HL-60 (cell line): ENCODE measurements around the gene USP32.

ENCODE experiments used
- GABPA ChIP-seq: IDR thresholded peaks from 2 replicates; pipeline ENCODE4 v1.6.1; 2012; ENCODE audit warnings: low read depth
- POLR2AphosphoS5 ChIP-seq: IDR thresholded peaks from 2 replicates; pipeline ENCODE4 v1.6.1; 2012; ENCODE audit warnings: low read depth
- SPI1 ChIP-seq: IDR thresholded peaks from 2 replicates; pipeline ENCODE4 v1.6.1; 2012; ENCODE audit warnings: low read depth, mild to moderate bottlenecking, borderline replicate concordance
- TF ChIP-seq, protein P1 (sequence below): IDR thresholded peaks from one replicate; pipeline ENCODE4 v1.5.1; 2011; ENCODE audit warnings: low read length, control low read depth, inconsistent platforms; ENCODE audit not compliant: insufficient read depth
- TF ChIP-seq, protein P2 (sequence below): IDR thresholded peaks from 2 replicates; pipeline ENCODE4 v1.6.1; 2012; ENCODE audit warnings: low read depth; ENCODE audit not compliant: insufficient replicate concordance

DNA sequence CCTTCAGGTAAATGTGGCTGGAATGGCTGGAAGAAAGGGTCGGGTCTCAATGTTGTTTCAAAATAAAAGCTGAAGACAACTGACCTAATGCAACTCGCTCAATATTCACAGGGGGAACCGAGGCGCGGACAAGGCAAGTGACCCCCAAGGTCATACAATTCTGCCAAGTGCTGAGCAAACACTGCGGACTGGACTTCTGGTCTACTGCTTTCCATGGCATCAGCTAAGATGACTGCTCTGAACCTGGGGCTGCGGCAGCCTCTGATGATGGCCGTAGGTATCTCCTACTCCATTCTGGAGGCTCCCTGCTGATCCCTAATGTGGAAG lies 220.2 kb downstream of the USP32 start:
- TF ChIP-seq, protein P1, sequence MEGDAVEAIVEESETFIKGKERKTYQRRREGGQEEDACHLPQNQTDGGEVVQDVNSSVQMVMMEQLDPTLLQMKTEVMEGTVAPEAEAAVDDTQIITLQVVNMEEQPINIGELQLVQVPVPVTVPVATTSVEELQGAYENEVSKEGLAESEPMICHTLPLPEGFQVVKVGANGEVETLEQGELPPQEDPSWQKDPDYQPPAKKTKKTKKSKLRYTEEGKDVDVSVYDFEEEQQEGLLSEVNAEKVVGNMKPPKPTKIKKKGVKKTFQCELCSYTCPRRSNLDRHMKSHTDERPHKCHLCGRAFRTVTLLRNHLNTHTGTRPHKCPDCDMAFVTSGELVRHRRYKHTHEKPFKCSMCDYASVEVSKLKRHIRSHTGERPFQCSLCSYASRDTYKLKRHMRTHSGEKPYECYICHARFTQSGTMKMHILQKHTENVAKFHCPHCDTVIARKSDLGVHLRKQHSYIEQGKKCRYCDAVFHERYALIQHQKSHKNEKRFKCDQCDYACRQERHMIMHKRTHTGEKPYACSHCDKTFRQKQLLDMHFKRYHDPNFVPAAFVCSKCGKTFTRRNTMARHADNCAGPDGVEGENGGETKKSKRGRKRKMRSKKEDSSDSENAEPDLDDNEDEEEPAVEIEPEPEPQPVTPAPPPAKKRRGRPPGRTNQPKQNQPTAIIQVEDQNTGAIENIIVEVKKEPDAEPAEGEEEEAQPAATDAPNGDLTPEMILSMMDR = no peak
- TF ChIP-seq SPI1 = no peak
- no peak for TF ChIP-seq GABPA
- no peak for TF ChIP-seq POLR2AphosphoS5
- TF ChIP-seq, protein P2, sequence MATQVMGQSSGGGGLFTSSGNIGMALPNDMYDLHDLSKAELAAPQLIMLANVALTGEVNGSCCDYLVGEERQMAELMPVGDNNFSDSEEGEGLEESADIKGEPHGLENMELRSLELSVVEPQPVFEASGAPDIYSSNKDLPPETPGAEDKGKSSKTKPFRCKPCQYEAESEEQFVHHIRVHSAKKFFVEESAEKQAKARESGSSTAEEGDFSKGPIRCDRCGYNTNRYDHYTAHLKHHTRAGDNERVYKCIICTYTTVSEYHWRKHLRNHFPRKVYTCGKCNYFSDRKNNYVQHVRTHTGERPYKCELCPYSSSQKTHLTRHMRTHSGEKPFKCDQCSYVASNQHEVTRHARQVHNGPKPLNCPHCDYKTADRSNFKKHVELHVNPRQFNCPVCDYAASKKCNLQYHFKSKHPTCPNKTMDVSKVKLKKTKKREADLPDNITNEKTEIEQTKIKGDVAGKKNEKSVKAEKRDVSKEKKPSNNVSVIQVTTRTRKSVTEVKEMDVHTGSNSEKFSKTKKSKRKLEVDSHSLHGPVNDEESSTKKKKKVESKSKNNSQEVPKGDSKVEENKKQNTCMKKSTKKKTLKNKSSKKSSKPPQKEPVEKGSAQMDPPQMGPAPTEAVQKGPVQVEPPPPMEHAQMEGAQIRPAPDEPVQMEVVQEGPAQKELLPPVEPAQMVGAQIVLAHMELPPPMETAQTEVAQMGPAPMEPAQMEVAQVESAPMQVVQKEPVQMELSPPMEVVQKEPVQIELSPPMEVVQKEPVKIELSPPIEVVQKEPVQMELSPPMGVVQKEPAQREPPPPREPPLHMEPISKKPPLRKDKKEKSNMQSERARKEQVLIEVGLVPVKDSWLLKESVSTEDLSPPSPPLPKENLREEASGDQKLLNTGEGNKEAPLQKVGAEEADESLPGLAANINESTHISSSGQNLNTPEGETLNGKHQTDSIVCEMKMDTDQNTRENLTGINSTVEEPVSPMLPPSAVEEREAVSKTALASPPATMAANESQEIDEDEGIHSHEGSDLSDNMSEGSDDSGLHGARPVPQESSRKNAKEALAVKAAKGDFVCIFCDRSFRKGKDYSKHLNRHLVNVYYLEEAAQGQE = no peak
